ENCODE results near the gene OXGR1. TPM values are rescaled to one million over a fixed set of nuclear protein-coding genes. Genes with fewer than 3 reads are reported as not detected.

OXGR1 gene
- total RNA-seq, 2 donors from 2014 or later, result 1.3 to 2.1 TPM

- no peak overlapping the region for H3K27ac ChIP-seq
- no peak overlapping the region for H3K9ac ChIP-seq (ENCODE audit: low read depth in 2 of 2, low read length in 2 of 2)
- TF ChIP-seq CTCF (IDR thresholded peaks at IDR 0.05), result no peak
- H3K27me3 ChIP-seq, result no peaks in the 10 kb centered on the region
- no peak for DNase-seq
- H3K4me1 ChIP-seq, result no peaks in the 10 kb centered on the region
- no peak overlapping the region for H3K4me3 ChIP-seq
- no peaks in the 10 kb centered on the region for H3K9me3 ChIP-seq
- intact Hi-C loops (cut with DNase I), result no loop called here
- no peaks in the 10 kb centered on the region for H3K36me3 ChIP-seq
These were observed 41.7 kb downstream of the OXGR1 start for GRCh38 chr13:96952595-96952994.

GRCh38 chr13:96948127-96948526 is 46.1 kb downstream of the OXGR1 start:
- no peaks in the 10 kb centered on the region for H3K4me1 ChIP-seq
- no peaks in the 10 kb centered on the region for H3K27me3 ChIP-seq
- H3K9ac ChIP-seq (ENCODE audit: low read depth in 2 of 2, low read length in 2 of 2), result no peak overlapping the region
- H3K9me3 ChIP-seq, result no peaks in the 10 kb centered on the region
- H3K27ac ChIP-seq, result no peak overlapping the region
- no peaks in the 10 kb centered on the region for H3K36me3 ChIP-seq
- no peak for DNase-seq
- intact Hi-C loops (cut with DNase I), result no loop called here
- no peak for TF ChIP-seq CTCF (IDR thresholded peaks at IDR 0.05)
- no peak overlapping the region for H3K4me3 ChIP-seq

GRCh38 chr13:96947343-96947910 is 46.8 kb downstream of the OXGR1 start:
- DNase-seq, result no peak

GRCh38 chr13:96946709-96947311 is 47.5 kb downstream of the OXGR1 start:
- DNase-seq, result peak; percentile 50
- TF ChIP-seq CTCF (IDR thresholded peaks at IDR 0.05), result no peak
- H3K4me3 ChIP-seq, result no peak overlapping the region
- H3K27ac ChIP-seq, result no peak overlapping the region
- no peaks in the 10 kb centered on the region for H3K4me1 ChIP-seq
- H3K36me3 ChIP-seq, result no peaks in the 10 kb centered on the region
- intact Hi-C loops (cut with DNase I), result no loop called here
- H3K9ac ChIP-seq (ENCODE audit: low read depth in 2 of 2, low read length in 2 of 2), result no peak overlapping the region
- H3K9me3 ChIP-seq, result no peaks in the 10 kb centered on the region
- H3K27me3 ChIP-seq, result no peaks in the 10 kb centered on the region

More at GRCh38 chr13:96947343-96947910, 46.8 kb downstream of the OXGR1 start:
- H3K4me1 ChIP-seq, result no peaks in the 10 kb centered on the region
- no peaks in the 10 kb centered on the region for H3K36me3 ChIP-seq
- no peak overlapping the region for H3K27ac ChIP-seq
- H3K9ac ChIP-seq (ENCODE audit: low read depth in 2 of 2, low read length in 2 of 2), result no peak overlapping the region
- intact Hi-C loops (cut with DNase I), result no loop called here
- H3K27me3 ChIP-seq, result no peaks in the 10 kb centered on the region
- H3K4me3 ChIP-seq, result no peak overlapping the region
- no peak for TF ChIP-seq CTCF (IDR thresholded peaks at IDR 0.05)
- H3K9me3 ChIP-seq, result no peaks in the 10 kb centered on the region

GRCh38 chr13:96940961-96941360 is 53.3 kb downstream of the OXGR1 start:
- Histone ChIP-seq H3K27me3 (no peaks in the 10 kb centered on the region), H3K9me3 (no peaks in the 10 kb centered on the region), H3K9ac (ENCODE audit: low read depth in 2 of 2, low read length in 2 of 2) (no peak overlapping the region), H3K36me3 (no peaks in the 10 kb centered on the region), H3K4me1 (no peaks in the 10 kb centered on the region), H3K4me3 (no peak overlapping the region), H3K27ac (no peak overlapping the region)
- no peak for TF ChIP-seq CTCF (IDR thresholded peaks at IDR 0.05)
- no peak for DNase-seq
- intact Hi-C loops (cut with DNase I), result no loop called here
